Activated CD8-positive, alpha-beta memory T cell treated with anti-CD3 and anti-CD28 coated beads for 1 hour (primary cell): ENCODE data around the gene FSIP1.

Experiments
- DNase-seq, 2 donors: peaks; one replicate each; pipeline ENCODE4 v3.0.0-alpha.2; 2020; ENCODE audit warnings: low read depth in 1 of 2; ENCODE audit errors: extremely low read depth in 1 of 2

Gene FSIP1

GRCh38 chr15:39690881-39691634 is 91.6 kb downstream of the FSIP1 start:
- DNase-seq: no peak

- no peak for DNase-seq
These were observed 94.7 kb downstream of the FSIP1 start for GRCh38 chr15:39687965-39688364.

GRCh38 chr15:39685999-39686613 is 96.5 kb downstream of the FSIP1 start:
- peak in 1 of 2 donors; percentile 2 for DNase-seq

GRCh38 chr15:39685367-39685766 is 97.3 kb downstream of the FSIP1 start:
- DNase-seq: no peak

GRCh38 chr15:39684233-39684632 is 98.4 kb downstream of the FSIP1 start:
- DNase-seq: no peak

- DNase-seq: no peak
These were observed 100.3 kb downstream of the FSIP1 start for GRCh38 chr15:39682366-39682765.

GRCh38 chr15:39680868-39681267 is 101.8 kb downstream of the FSIP1 start:
- no peak for DNase-seq

GRCh38 chr15:39672666-39673065 is 110.0 kb downstream of the FSIP1 start:
- no peak for DNase-seq

GRCh38 chr15:39672184-39672583 is 110.5 kb downstream of the FSIP1 start:
- DNase-seq: no peak

GRCh38 chr15:39670687-39671086 is 112.0 kb downstream of the FSIP1 start:
- DNase-seq: no peak

- no peak for DNase-seq
These were observed 113.0 kb downstream of the FSIP1 start for GRCh38 chr15:39669661-39670060.

GRCh38 chr15:39669241-39669640 is 113.4 kb downstream of the FSIP1 start:
- DNase-seq: no peak

GRCh38 chr15:39668457-39668856 is 114.2 kb downstream of the FSIP1 start:
- no peak for DNase-seq

GRCh38 chr15:39667382-39668127 is 115.1 kb downstream of the FSIP1 start:
- DNase-seq: no peak

GRCh38 chr15:39666677-39667076 is 116.0 kb downstream of the FSIP1 start:
- DNase-seq: no peak

- DNase-seq: no peak
These were observed 116.9 kb downstream of the FSIP1 start for GRCh38 chr15:39665629-39666250.

- DNase-seq: no peak
These were observed 118.9 kb downstream of the FSIP1 start for GRCh38 chr15:39663704-39664250.

GRCh38 chr15:39661776-39662175 is 120.9 kb downstream of the FSIP1 start:
- DNase-seq: no peak

- DNase-seq: no peak
These were observed 123.9 kb downstream of the FSIP1 start for GRCh38 chr15:39658740-39659139.

- DNase-seq: no peak
These were observed 125.0 kb downstream of the FSIP1 start for GRCh38 chr15:39657668-39658067.

- DNase-seq: no peak
These were observed 125.5 kb downstream of the FSIP1 start for GRCh38 chr15:39657181-39657580.
